Muscle layer of duodenum (tissue), 2 donors: ENCODE measurements around the gene SMIM11.

Experiments used
- H3K27ac ChIP-seq: one replicate; pipeline ENCODE4 v1.7.0; 2013; ENCODE audit warnings: mild to moderate bottlenecking, low read length
- H3K27me3 ChIP-seq: one replicate; pipeline ENCODE4 v1.7.0; 2013; ENCODE audit warnings: low read depth, mild to moderate bottlenecking, control low read depth, low read length
- H3K36me3 ChIP-seq, 2 donors: one replicate each; pipeline ENCODE4 v1.7.0; 2013; ENCODE audit warnings: low read length in 2 of 2, control low read depth in 1 of 2, mild to moderate bottlenecking in 1 of 2; ENCODE audit not compliant: insufficient read depth in 2 of 2, control insufficient read depth in 1 of 2
- H3K4me1 ChIP-seq, 2 donors: one replicate each; pipeline ENCODE4 v1.7.0; 2013; ENCODE audit warnings: low read length in 2 of 2, mild to moderate bottlenecking in 2 of 2, control low read depth in 1 of 2, moderate library complexity in 1 of 2; ENCODE audit not compliant: insufficient read depth in 2 of 2, control insufficient read depth in 1 of 2
- H3K4me3 ChIP-seq, 2 donors: one replicate each; pipeline ENCODE4 v1.7.0; 2013; ENCODE audit warnings: low read length in 2 of 2, low read depth in 1 of 2, mild to moderate bottlenecking in 1 of 2
- H3K9me3 ChIP-seq, 2 donors: one replicate each; pipeline ENCODE4 v1.7.0; 2013; ENCODE audit warnings: low read length in 2 of 2, control low read depth in 1 of 2, mild to moderate bottlenecking in 1 of 2; ENCODE audit not compliant: control insufficient read depth in 1 of 2
- donor health status: healthy.

Gene SMIM11

GRCh38 chr21:34342476-34342875 lies 32.8 kb upstream of the SMIM11 start:
- Histone ChIP-seq H3K9me3 (no peaks in the 10 kb centered on the region), H3K27me3 (no peaks in the 10 kb centered on the region), H3K4me1 (peaks cover 0 to 15% of the 10 kb centered on the region in 2 donors), H3K4me3 (no peak overlapping the region), H3K27ac (no peak overlapping the region), H3K36me3 (no peaks in the 10 kb centered on the region)

- Histone ChIP-seq H3K4me3 (no peak overlapping the region), H3K27ac (no peak overlapping the region), H3K4me1 (peaks cover 0 to 15% of the 10 kb centered on the region in 2 donors)
Observed at GRCh38 chr21:34343347-34343746, 32.0 kb upstream of the SMIM11 start.

GRCh38 chr21:34343838-34344381 lies 31.4 kb upstream of the SMIM11 start:
- H3K4me1 ChIP-seq: peaks cover 0 to 15% of the 10 kb centered on the region in 2 donors
- no peaks in the 10 kb centered on the region for H3K36me3 ChIP-seq
- no peak overlapping the region for H3K4me3 ChIP-seq
- no peaks in the 10 kb centered on the region for H3K9me3 ChIP-seq
- no peak overlapping the region for H3K27ac ChIP-seq
- no peaks in the 10 kb centered on the region for H3K27me3 ChIP-seq

More at GRCh38 chr21:34343347-34343746, 32.0 kb upstream of the SMIM11 start:
- H3K9me3 ChIP-seq: no peaks in the 10 kb centered on the region
- H3K27me3 ChIP-seq: no peaks in the 10 kb centered on the region
- no peaks in the 10 kb centered on the region for H3K36me3 ChIP-seq

GRCh38 chr21:34344584-34344983 lies 30.7 kb upstream of the SMIM11 start:
- H3K36me3 ChIP-seq: no peaks in the 10 kb centered on the region
- no peaks in the 10 kb centered on the region for H3K9me3 ChIP-seq
- no peak overlapping the region for H3K27ac ChIP-seq
- H3K4me1 ChIP-seq: peaks cover 0 to 15% of the 10 kb centered on the region in 2 donors
- H3K27me3 ChIP-seq: no peaks in the 10 kb centered on the region
- no peak overlapping the region for H3K4me3 ChIP-seq

GRCh38 chr21:34345091-34345871 lies 30.0 kb upstream of the SMIM11 start:
- Histone ChIP-seq H3K4me1 (peaks cover 0 to 15% of the 10 kb centered on the region in 2 donors), H3K27ac (no peak overlapping the region), H3K4me3 (no peak overlapping the region)

GRCh38 chr21:34345892-34346291 lies 29.4 kb upstream of the SMIM11 start:
- H3K9me3 ChIP-seq: no peaks in the 10 kb centered on the region
- H3K4me3 ChIP-seq: no peak overlapping the region
- H3K4me1 ChIP-seq: peaks cover 0 to 15% of the 10 kb centered on the region in 2 donors
- H3K36me3 ChIP-seq: no peaks in the 10 kb centered on the region
- H3K27me3 ChIP-seq: no peaks in the 10 kb centered on the region
- peak overlapping the region; percentile 27 for H3K27ac ChIP-seq

More at GRCh38 chr21:34345091-34345871, 30.0 kb upstream of the SMIM11 start:
- H3K36me3 ChIP-seq: no peaks in the 10 kb centered on the region
- no peaks in the 10 kb centered on the region for H3K9me3 ChIP-seq
- H3K27me3 ChIP-seq: no peaks in the 10 kb centered on the region

GRCh38 chr21:34348890-34349519 lies 26.3 kb upstream of the SMIM11 start:
- Histone ChIP-seq H3K27ac (no peak overlapping the region), H3K9me3 (no peaks in the 10 kb centered on the region)

GRCh38 chr21:34351786-34352241 lies 23.5 kb upstream of the SMIM11 start:
- Histone ChIP-seq H3K9me3 (no peaks in the 10 kb centered on the region), H3K27me3 (no peaks in the 10 kb centered on the region), H3K36me3 (no peaks in the 10 kb centered on the region), H3K27ac (no peak overlapping the region), H3K4me3 (no peak overlapping the region), H3K4me1 (peaks cover 0 to 3% of the 10 kb centered on the region in 2 donors)

More at GRCh38 chr21:34348890-34349519, 26.3 kb upstream of the SMIM11 start:
- Histone ChIP-seq H3K27me3 (no peaks in the 10 kb centered on the region), H3K4me1 (peaks cover 0 to 18% of the 10 kb centered on the region in 2 donors), H3K36me3 (no peaks in the 10 kb centered on the region), H3K4me3 (no peak overlapping the region)

- no peak overlapping the region for H3K27ac ChIP-seq
- peaks cover 0 to 3% of the 10 kb centered on the region in 2 donors for H3K4me1 ChIP-seq
- no peaks in the 10 kb centered on the region for H3K27me3 ChIP-seq
- H3K36me3 ChIP-seq: no peaks in the 10 kb centered on the region
- H3K9me3 ChIP-seq: no peaks in the 10 kb centered on the region
- H3K4me3 ChIP-seq: no peak overlapping the region
Observed at GRCh38 chr21:34352556-34352955, 22.8 kb upstream of the SMIM11 start.

- H3K4me3 ChIP-seq: no peak overlapping the region
- no peak overlapping the region for H3K27ac ChIP-seq
Observed at GRCh38 chr21:34353182-34353581, 22.1 kb upstream of the SMIM11 start.

GRCh38 chr21:34354836-34355235 lies 20.5 kb upstream of the SMIM11 start:
- H3K27ac ChIP-seq: no peak overlapping the region
- H3K9me3 ChIP-seq: no peaks in the 10 kb centered on the region
- H3K27me3 ChIP-seq: no peaks in the 10 kb centered on the region
- no peak overlapping the region for H3K4me3 ChIP-seq
- no peaks in the 10 kb centered on the region for H3K36me3 ChIP-seq
- H3K4me1 ChIP-seq: peaks cover 0 to 3% of the 10 kb centered on the region in 2 donors

More at GRCh38 chr21:34353182-34353581, 22.1 kb upstream of the SMIM11 start:
- Histone ChIP-seq H3K36me3 (no peaks in the 10 kb centered on the region), H3K9me3 (no peaks in the 10 kb centered on the region), H3K27me3 (no peaks in the 10 kb centered on the region), H3K4me1 (peaks cover 0 to 3% of the 10 kb centered on the region in 2 donors)
